Lower leg skin (tissue), 3 donors: Measurements from ENCODE around the gene TERT.

Experiments used
- POLR2A ChIP-seq, 2 donors: fragments of 450-650 bp; IDR thresholded peaks; one replicate each; pipeline ENCODE4 v1.6.1; 2016 to 2017; ENCODE audit warnings: antibody characterized with exemption in 2 of 2, mild to moderate bottlenecking in 1 of 2, moderate library complexity in 1 of 2
- TF ChIP-seq, protein P1 (sequence below), 3 donors: fragments of 450-650 bp; IDR thresholded peaks; one replicate each; pipeline ENCODE4 v1.5.1; 2016; ENCODE audit warnings: antibody characterized with exemption in 3 of 3, mild to moderate bottlenecking in 3 of 3, moderate library complexity in 2 of 3

DNA sequence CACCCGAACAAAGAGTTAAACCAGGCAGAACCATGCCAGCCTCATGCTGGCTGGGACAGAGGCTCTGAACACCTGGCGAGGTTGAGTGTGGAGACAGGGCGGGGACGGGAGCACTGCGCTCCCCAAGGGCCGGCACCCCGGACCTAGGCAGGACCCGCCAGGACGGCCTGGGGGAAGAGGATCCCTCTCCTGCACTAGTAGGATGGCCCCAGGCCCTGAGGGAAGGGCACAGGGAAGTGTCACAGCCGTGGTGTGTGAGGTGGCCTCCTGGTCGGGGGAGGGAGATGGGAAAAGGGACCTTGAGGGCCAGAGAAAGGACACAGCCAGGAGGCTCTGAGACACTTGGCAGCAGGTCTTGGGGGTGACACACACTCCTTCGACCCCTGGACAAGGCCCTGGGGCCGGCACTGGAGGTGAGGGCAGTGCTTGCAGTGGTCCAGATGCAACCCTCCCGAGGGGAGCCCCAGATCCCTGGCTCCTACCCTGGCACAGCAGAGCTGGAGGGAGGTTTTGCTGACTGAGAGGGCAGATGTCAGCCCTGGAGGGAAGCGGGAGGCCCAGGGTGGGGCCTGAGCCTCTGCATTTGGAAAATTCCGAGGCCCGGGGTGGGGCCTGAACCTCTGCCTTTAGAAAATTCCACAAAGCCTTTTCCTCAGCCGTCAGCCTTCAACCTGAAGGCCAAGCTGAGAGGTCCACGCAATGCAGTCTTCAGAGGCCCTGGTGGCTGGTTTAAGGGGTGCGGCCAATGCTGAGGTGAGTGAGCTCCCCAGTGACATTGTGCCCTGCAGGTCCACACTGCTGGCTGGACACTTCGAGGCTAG is 24.8 kb upstream of the TERT start:
- TF ChIP-seq POLR2A (IDR thresholded peaks at IDR 0.05): no peak
- TF ChIP-seq, protein P1, sequence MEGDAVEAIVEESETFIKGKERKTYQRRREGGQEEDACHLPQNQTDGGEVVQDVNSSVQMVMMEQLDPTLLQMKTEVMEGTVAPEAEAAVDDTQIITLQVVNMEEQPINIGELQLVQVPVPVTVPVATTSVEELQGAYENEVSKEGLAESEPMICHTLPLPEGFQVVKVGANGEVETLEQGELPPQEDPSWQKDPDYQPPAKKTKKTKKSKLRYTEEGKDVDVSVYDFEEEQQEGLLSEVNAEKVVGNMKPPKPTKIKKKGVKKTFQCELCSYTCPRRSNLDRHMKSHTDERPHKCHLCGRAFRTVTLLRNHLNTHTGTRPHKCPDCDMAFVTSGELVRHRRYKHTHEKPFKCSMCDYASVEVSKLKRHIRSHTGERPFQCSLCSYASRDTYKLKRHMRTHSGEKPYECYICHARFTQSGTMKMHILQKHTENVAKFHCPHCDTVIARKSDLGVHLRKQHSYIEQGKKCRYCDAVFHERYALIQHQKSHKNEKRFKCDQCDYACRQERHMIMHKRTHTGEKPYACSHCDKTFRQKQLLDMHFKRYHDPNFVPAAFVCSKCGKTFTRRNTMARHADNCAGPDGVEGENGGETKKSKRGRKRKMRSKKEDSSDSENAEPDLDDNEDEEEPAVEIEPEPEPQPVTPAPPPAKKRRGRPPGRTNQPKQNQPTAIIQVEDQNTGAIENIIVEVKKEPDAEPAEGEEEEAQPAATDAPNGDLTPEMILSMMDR (IDR thresholded peaks at IDR 0.05): no peak
